ENCODE data around the gene C1orf74.

The C1orf74 gene

DNA sequence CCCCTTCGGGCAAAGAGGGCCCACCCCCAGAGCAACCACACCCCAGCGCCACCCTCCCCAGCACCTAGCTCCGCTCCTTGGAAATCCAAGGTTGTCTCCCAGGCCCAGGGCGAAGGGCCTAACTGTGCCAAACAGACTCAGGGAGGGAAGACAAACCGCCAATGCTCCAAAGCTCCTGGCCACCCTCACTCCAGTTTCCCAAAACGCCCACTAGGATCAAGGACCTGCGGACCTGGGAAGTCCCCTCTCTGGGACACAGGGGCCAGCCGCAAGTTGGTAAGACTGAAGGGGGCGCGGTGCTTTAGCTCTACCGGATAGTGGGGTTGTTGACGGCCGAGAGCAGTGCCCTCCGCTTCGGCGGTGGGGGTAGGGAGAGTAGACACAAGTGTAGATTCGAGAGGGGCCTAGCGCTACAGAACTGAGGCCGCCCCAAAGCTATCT, 21.0 kb upstream of the C1orf74 start:
- Histone ChIP-seq H3K27me3 (ENCODE audit: insufficient read depth, low read length) (no peaks in the 10 kb centered on the region), H3K27ac (ENCODE audit: low read depth, low read length, poor library complexity, severe bottlenecking) (no peak overlapping the region), H3K36me3 (ENCODE audit: insufficient read depth, low read length) (no peaks in the 10 kb centered on the region), H3K4me1 (ENCODE audit: insufficient read depth, low read length, severe bottlenecking) (peaks cover 4% of the 10 kb centered on the region), H3K79me2 (ENCODE audit: insufficient read depth, low read length) (no peaks in the 10 kb centered on the region), H3K4me2 (ENCODE audit: low read length) (no peak overlapping the region), H3K4me3 (ENCODE audit: low read depth, low read length, poor library complexity, severe bottlenecking) (no peak overlapping the region), H3K9me2 (ENCODE audit: low read depth, low read length) (no peaks in the 10 kb centered on the region), H2AFZ (ENCODE audit: low read length) (no peak overlapping the region), H3K9me3 (ENCODE audit: low read length) (no peaks in the 10 kb centered on the region), H3F3A (ENCODE audit: insufficient read depth, low read length) (no peaks in the 10 kb centered on the region), H3K9ac (ENCODE audit: low read length) (no peak overlapping the region), H4K20me1 (ENCODE audit: insufficient read depth, low read length) (no peaks in the 10 kb centered on the region)
- TF ChIP-seq, protein P1, sequence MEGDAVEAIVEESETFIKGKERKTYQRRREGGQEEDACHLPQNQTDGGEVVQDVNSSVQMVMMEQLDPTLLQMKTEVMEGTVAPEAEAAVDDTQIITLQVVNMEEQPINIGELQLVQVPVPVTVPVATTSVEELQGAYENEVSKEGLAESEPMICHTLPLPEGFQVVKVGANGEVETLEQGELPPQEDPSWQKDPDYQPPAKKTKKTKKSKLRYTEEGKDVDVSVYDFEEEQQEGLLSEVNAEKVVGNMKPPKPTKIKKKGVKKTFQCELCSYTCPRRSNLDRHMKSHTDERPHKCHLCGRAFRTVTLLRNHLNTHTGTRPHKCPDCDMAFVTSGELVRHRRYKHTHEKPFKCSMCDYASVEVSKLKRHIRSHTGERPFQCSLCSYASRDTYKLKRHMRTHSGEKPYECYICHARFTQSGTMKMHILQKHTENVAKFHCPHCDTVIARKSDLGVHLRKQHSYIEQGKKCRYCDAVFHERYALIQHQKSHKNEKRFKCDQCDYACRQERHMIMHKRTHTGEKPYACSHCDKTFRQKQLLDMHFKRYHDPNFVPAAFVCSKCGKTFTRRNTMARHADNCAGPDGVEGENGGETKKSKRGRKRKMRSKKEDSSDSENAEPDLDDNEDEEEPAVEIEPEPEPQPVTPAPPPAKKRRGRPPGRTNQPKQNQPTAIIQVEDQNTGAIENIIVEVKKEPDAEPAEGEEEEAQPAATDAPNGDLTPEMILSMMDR (IDR thresholded peaks at IDR 0.05; ENCODE audit: low read length), result no peak
- TF ChIP-seq EZH2 (IDR thresholded peaks at IDR 0.05; ENCODE audit: borderline replicate concordance, low read length), result no peak

DNA sequence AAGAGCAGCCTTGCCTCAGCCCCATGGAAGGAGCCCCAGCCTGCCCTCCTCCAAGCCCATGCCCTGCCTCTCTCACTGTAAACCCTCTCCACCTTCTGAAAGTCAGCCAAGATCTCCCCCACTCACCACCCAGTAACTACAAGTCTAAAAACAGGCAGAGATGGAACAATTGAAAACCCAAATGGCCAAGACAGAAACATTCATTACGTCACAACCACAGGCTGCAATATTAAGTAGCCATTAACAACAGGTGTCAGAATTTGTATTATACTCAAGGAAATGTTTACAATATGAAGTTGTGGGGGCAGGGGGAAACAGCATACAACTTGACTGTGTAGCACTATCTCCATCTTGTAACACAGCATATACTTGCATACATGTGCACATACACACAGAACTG, 19.2 kb upstream of the C1orf74 start:
- Histone ChIP-seq H2AFZ (ENCODE audit: low read length) (no peak overlapping the region), H3K9me3 (ENCODE audit: low read length) (no peaks in the 10 kb centered on the region), H3K36me3 (ENCODE audit: insufficient read depth, low read length) (no peaks in the 10 kb centered on the region), H3K4me3 (ENCODE audit: low read depth, low read length, poor library complexity, severe bottlenecking) (no peak overlapping the region), H3K79me2 (ENCODE audit: insufficient read depth, low read length) (no peaks in the 10 kb centered on the region), H3K9ac (ENCODE audit: low read length) (no peak overlapping the region), H3F3A (ENCODE audit: insufficient read depth, low read length) (no peaks in the 10 kb centered on the region), H3K4me1 (ENCODE audit: insufficient read depth, low read length, severe bottlenecking) (peaks cover 4% of the 10 kb centered on the region), H4K20me1 (ENCODE audit: insufficient read depth, low read length) (no peaks in the 10 kb centered on the region), H3K27me3 (ENCODE audit: insufficient read depth, low read length) (no peaks in the 10 kb centered on the region), H3K4me2 (ENCODE audit: low read length) (no peak overlapping the region), H3K9me2 (ENCODE audit: low read depth, low read length) (no peaks in the 10 kb centered on the region), H3K27ac (ENCODE audit: low read depth, low read length, poor library complexity, severe bottlenecking) (no peak overlapping the region)
- TF ChIP-seq, protein P1 (IDR thresholded peaks at IDR 0.05; ENCODE audit: low read length), result no peak
- TF ChIP-seq EZH2 (IDR thresholded peaks at IDR 0.05; ENCODE audit: borderline replicate concordance, low read length), result no peak

DNA sequence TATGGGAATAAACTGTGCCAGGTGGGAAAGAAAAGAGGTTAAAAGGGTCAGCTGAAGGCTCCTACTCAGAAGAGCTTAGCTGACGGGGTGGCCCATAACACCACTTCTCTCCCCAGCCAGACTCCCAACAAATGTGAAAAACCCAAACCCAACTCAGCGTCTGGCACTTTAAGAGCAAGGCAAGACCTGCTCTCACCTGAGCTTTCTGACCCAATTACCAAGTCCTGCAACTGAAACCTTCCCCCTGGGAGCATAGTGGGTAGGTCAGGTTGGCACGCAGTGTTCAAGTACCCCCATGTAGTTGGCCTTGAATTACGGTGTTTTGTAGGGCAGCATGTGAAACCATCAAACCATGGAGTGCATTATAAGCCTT, 18.4 kb upstream of the C1orf74 start:
- Histone ChIP-seq H3K4me2 (ENCODE audit: low read length) (no peak overlapping the region), H3K9me2 (ENCODE audit: low read depth, low read length) (no peaks in the 10 kb centered on the region), H3K4me1 (ENCODE audit: insufficient read depth, low read length, severe bottlenecking) (peaks cover 4% of the 10 kb centered on the region), H3K9ac (ENCODE audit: low read length) (no peak overlapping the region), H3K27ac (ENCODE audit: low read depth, low read length, poor library complexity, severe bottlenecking) (no peak overlapping the region), H3K9me3 (ENCODE audit: low read length) (no peaks in the 10 kb centered on the region), H3K36me3 (ENCODE audit: insufficient read depth, low read length) (no peaks in the 10 kb centered on the region), H4K20me1 (ENCODE audit: insufficient read depth, low read length) (no peaks in the 10 kb centered on the region), H3K4me3 (ENCODE audit: low read depth, low read length, poor library complexity, severe bottlenecking) (no peak overlapping the region), H2AFZ (ENCODE audit: low read length) (no peak overlapping the region), H3K79me2 (ENCODE audit: insufficient read depth, low read length) (no peaks in the 10 kb centered on the region), H3K27me3 (ENCODE audit: insufficient read depth, low read length) (no peaks in the 10 kb centered on the region), H3F3A (ENCODE audit: insufficient read depth, low read length) (no peaks in the 10 kb centered on the region)
- TF ChIP-seq, protein P1 (IDR thresholded peaks at IDR 0.05; ENCODE audit: low read length), result no peak
- no peak for TF ChIP-seq EZH2 (IDR thresholded peaks at IDR 0.05; ENCODE audit: borderline replicate concordance, low read length)

Measured in OCI-LY1 (cell line).